Activated CD4-positive, alpha-beta memory T cell treated with anti-CD3 and anti-CD28 coated beads, Interleukin-2, amount 10 ng/mL, durations not matched to agents 7 days and 5 days (primary cell): ENCODE results near the gene EIF5A2. TPM values are rescaled to one million over a fixed set of nuclear protein-coding genes. Genes with fewer than 3 reads are reported as not detected.
"Not testable (repeated sequence)": the region's sequence is repeated elsewhere in the genome, so short reads cannot be mapped to it uniquely, and the experiment has no call there.

Source experiments
- CTCF ChIA-PET: fragments of 350-600 bp; sonication (Branson Sonifier 250); formaldehyde crosslinking; loops from one replicate; lab custom pipeline; 2021; ENCODE audit warnings: antibody characterized with exemption, inconsistent platforms; lab: Charles Lee
- POLR2A ChIA-PET: fragments of 350-600 bp; sonication (Branson Sonifier 250); formaldehyde crosslinking; loops from one replicate; lab custom pipeline; 2021; ENCODE audit warnings: antibody characterized with exemption; lab: Charles Lee
- DNase-seq: peaks from one replicate; pipeline ENCODE4 v3.0.0-alpha.2; 2020
- H3K27ac Mint-ChIP-seq: one replicate; pipeline ENCODE4 v1.8.0; 2021; ENCODE audit warnings: mild to moderate bottlenecking, mixed read lengths
- H3K27me3 Mint-ChIP-seq: one replicate; pipeline ENCODE4 v1.8.0; 2021; ENCODE audit warnings: mixed read lengths
- H3K36me3 Mint-ChIP-seq: one replicate; pipeline ENCODE4 v1.8.0; 2021; ENCODE audit warnings: low read depth, mixed read lengths
- H3K4me1 Mint-ChIP-seq: one replicate; pipeline ENCODE4 v1.8.0; 2021; ENCODE audit warnings: mixed read lengths
- H3K4me3 Mint-ChIP-seq: one replicate; pipeline ENCODE4 v1.8.0; 2021; ENCODE audit warnings: mild to moderate bottlenecking, mixed read lengths
- H3K9me3 Mint-ChIP-seq: one replicate; pipeline ENCODE4 v1.8.0; 2021; ENCODE audit warnings: mixed read lengths
- total RNA-seq, 2 experiments: library from RNA; stranded (reverse); gene quantifications; one replicate each; pipeline ENCODE4 v1.2.3, GENCODE V29; 2021

Gene EIF5A2
- total RNA-seq, 2 experiments from 2014 or later: 13.0 to 15.5 TPM

GRCh38 chr3:170911051-170911450 is 2.6 kb upstream of the EIF5A2 start:
- H3K4me1 Mint-ChIP-seq: peaks cover 22% of the 10 kb centered on the region
- H3K9me3 Mint-ChIP-seq: peaks cover 7% of the 10 kb centered on the region
- POLR2A ChIA-PET: no interaction called here
- CTCF ChIA-PET: no interaction called here
- peaks cover 35% of the 10 kb centered on the region for H3K27me3 Mint-ChIP-seq
- H3K36me3 Mint-ChIP-seq: peaks cover 2% of the 10 kb centered on the region
- no peak overlapping the region for H3K4me3 Mint-ChIP-seq
- no peak overlapping the region for H3K27ac Mint-ChIP-seq
- DNase-seq: no peak

GRCh38 chr3:170910542-170910941 is 2.1 kb upstream of the EIF5A2 start:
- H3K27ac Mint-ChIP-seq: no peak overlapping the region
- H3K4me1 Mint-ChIP-seq: peaks cover 26% of the 10 kb centered on the region
- no peak for DNase-seq
- CTCF ChIA-PET: no interaction called here
- peaks cover 7% of the 10 kb centered on the region for H3K36me3 Mint-ChIP-seq
- peaks cover 7% of the 10 kb centered on the region for H3K9me3 Mint-ChIP-seq
- no peak overlapping the region for H3K4me3 Mint-ChIP-seq
- peaks cover 33% of the 10 kb centered on the region for H3K27me3 Mint-ChIP-seq
- POLR2A ChIA-PET: no interaction called here

- H3K27ac Mint-ChIP-seq: no peak overlapping the region
- H3K27me3 Mint-ChIP-seq: peaks cover 23% of the 10 kb centered on the region
- DNase-seq: no peak
- CTCF ChIA-PET: interaction anchor here (1.9 kb wide), 1 partner anchor 40 kb away, joined by 8 read pairs; the partner anchor contains the start of gene RPL22L1
- H3K4me3 Mint-ChIP-seq: no peak overlapping the region
- H3K36me3 Mint-ChIP-seq: peaks cover 10% of the 10 kb centered on the region
- H3K4me1 Mint-ChIP-seq: peaks cover 28% of the 10 kb centered on the region
- POLR2A ChIA-PET: interaction anchor here (1.1 to 2.1 kb wide), 3 partner anchors 38 to 45 kb away, joined by 4 to 52 read pairs (median 10); partner anchors contain the start of gene RPL22L1
- peaks cover 7% of the 10 kb centered on the region for H3K9me3 Mint-ChIP-seq
These were observed 879 bp upstream of the EIF5A2 start for GRCh38 chr3:170909129-170909903.

- DNase-seq: no peak
These were observed 701 bp downstream of the EIF5A2 start for GRCh38 chr3:170907637-170908234.

GRCh38 chr3:170905862-170906261 is 2.6 kb downstream of the EIF5A2 start:
- DNase-seq: no peak
- H3K27ac Mint-ChIP-seq: no peak overlapping the region
- H3K36me3 Mint-ChIP-seq: peaks cover 24% of the 10 kb centered on the region
- H3K4me1 Mint-ChIP-seq: peaks cover 29% of the 10 kb centered on the region
- H3K27me3 Mint-ChIP-seq: peaks cover 10% of the 10 kb centered on the region
- CTCF ChIA-PET: no interaction called here
- POLR2A ChIA-PET: no interaction called here
- H3K4me3 Mint-ChIP-seq: no peak overlapping the region
- H3K9me3 Mint-ChIP-seq: peaks cover 7% of the 10 kb centered on the region

More at GRCh38 chr3:170907637-170908234, 701 bp downstream of the EIF5A2 start:
- CTCF ChIA-PET: interaction anchor here (1.9 kb wide), 1 partner anchor 38 kb away, joined by 8 read pairs; the partner anchor contains the start of gene RPL22L1
- H3K36me3 Mint-ChIP-seq: peaks cover 16% of the 10 kb centered on the region
- H3K9me3 Mint-ChIP-seq: peaks cover 7% of the 10 kb centered on the region
- H3K27me3 Mint-ChIP-seq: peaks cover 17% of the 10 kb centered on the region
- H3K4me1 Mint-ChIP-seq: peaks cover 28% of the 10 kb centered on the region
- POLR2A ChIA-PET: interaction anchor here (0.7 to 2.1 kb wide), 8 partner anchors 13 to 553 kb away, joined by 3 to 52 read pairs (median 4); partner anchors contain the start of genes RPL22L1 and TNIK
- H3K4me3 Mint-ChIP-seq: peak overlapping the region; percentile 96
- H3K27ac Mint-ChIP-seq: no peak overlapping the region

- peaks cover 34% of the 10 kb centered on the region for H3K36me3 Mint-ChIP-seq
- no peak overlapping the region for H3K27ac Mint-ChIP-seq
- no peak for DNase-seq
- ChIA-PET CTCF (no interaction called here), POLR2A (interaction anchor here (2.3 kb wide), 1 partner anchor 34 kb away, joined by 7 read pairs; the partner anchor contains the start of gene RPL22L1)
- no peaks in the 10 kb centered on the region for H3K9me3 Mint-ChIP-seq
- H3K27me3 Mint-ChIP-seq: no peaks in the 10 kb centered on the region
- no peak overlapping the region for H3K4me3 Mint-ChIP-seq
- peaks cover 22% of the 10 kb centered on the region for H3K4me1 Mint-ChIP-seq
These were observed 5.3 kb downstream of the EIF5A2 start for GRCh38 chr3:170903123-170903522.

GRCh38 chr3:170899455-170899854 is 9.0 kb downstream of the EIF5A2 start:
- H3K27ac Mint-ChIP-seq: no peak overlapping the region
- H3K36me3 Mint-ChIP-seq: peaks cover 35% of the 10 kb centered on the region
- DNase-seq: no peak
- POLR2A ChIA-PET: no interaction called here
- peaks cover 2% of the 10 kb centered on the region for H3K4me1 Mint-ChIP-seq
- no peak overlapping the region for H3K4me3 Mint-ChIP-seq
- H3K27me3 Mint-ChIP-seq: no peaks in the 10 kb centered on the region
- CTCF ChIA-PET: no interaction called here
- H3K9me3 Mint-ChIP-seq: peaks cover 8% of the 10 kb centered on the region

GRCh38 chr3:170897978-170898377 is 10.5 kb downstream of the EIF5A2 start:
- ChIA-PET POLR2A (no interaction called here), CTCF (no interaction called here)
- peaks cover 30% of the 10 kb centered on the region for H3K36me3 Mint-ChIP-seq
- peaks cover 2% of the 10 kb centered on the region for H3K4me1 Mint-ChIP-seq
- no peaks in the 10 kb centered on the region for H3K27me3 Mint-ChIP-seq
- peaks cover 8% of the 10 kb centered on the region for H3K9me3 Mint-ChIP-seq
- DNase-seq: no peak
- no peak overlapping the region for H3K27ac Mint-ChIP-seq
- no peak overlapping the region for H3K4me3 Mint-ChIP-seq

- H3K4me3 Mint-ChIP-seq, DNase-seq, H3K27me3 Mint-ChIP-seq, CTCF ChIA-PET, POLR2A ChIA-PET, H3K9me3 Mint-ChIP-seq, H3K27ac Mint-ChIP-seq, H3K4me1 Mint-ChIP-seq: not testable (repeated sequence)
- H3K36me3 Mint-ChIP-seq: peaks cover 29% of the 10 kb centered on the region
These were observed 11.2 kb downstream of the EIF5A2 start for GRCh38 chr3:170897199-170897598.

GRCh38 chr3:170896781-170897180 is 11.7 kb downstream of the EIF5A2 start:
- POLR2A ChIA-PET: no interaction called here
- CTCF ChIA-PET: interaction anchor here (1.8 kb wide), 1 partner anchor 27 kb away, joined by 4 read pairs; the partner anchor contains the start of gene RPL22L1

GRCh38 chr3:170896333-170896732 is 12.1 kb downstream of the EIF5A2 start:
- H3K27me3 Mint-ChIP-seq, H3K9me3 Mint-ChIP-seq, H3K27ac Mint-ChIP-seq, H3K4me3 Mint-ChIP-seq, POLR2A ChIA-PET, H3K4me1 Mint-ChIP-seq, DNase-seq: not testable (repeated sequence)
- peaks cover 23% of the 10 kb centered on the region for H3K36me3 Mint-ChIP-seq
- CTCF ChIA-PET: interaction anchor here (1.8 kb wide), 1 partner anchor 27 kb away, joined by 4 read pairs; the partner anchor contains the start of gene RPL22L1

More at GRCh38 chr3:170896781-170897180, 11.7 kb downstream of the EIF5A2 start:
- Mint-ChIP-seq H3K4me1 (peaks cover 2% of the 10 kb centered on the region), H3K27ac (no peak overlapping the region), H3K27me3 (no peaks in the 10 kb centered on the region), H3K4me3 (no peak overlapping the region), H3K36me3 (peaks cover 26% of the 10 kb centered on the region), H3K9me3 (peaks cover 8% of the 10 kb centered on the region)
- DNase-seq: no peak

- Mint-ChIP-seq H3K27me3 (no peaks in the 10 kb centered on the region), H3K4me1 (no peaks in the 10 kb centered on the region), H3K27ac (no peak overlapping the region), H3K36me3 (peaks cover 12% of the 10 kb centered on the region), H3K9me3 (peaks cover 8% of the 10 kb centered on the region), H3K4me3 (no peak overlapping the region)
- POLR2A ChIA-PET: interaction anchor here (1.5 kb wide), 1 partner anchor 14 kb away, joined by 5 read pairs; no protein-coding TSS in a partner anchor
- CTCF ChIA-PET: no interaction called here
- DNase-seq: no peak
These were observed 14.5 kb downstream of the EIF5A2 start for GRCh38 chr3:170893895-170894294.

- Mint-ChIP-seq H3K27me3 (no peaks in the 10 kb centered on the region), H3K9me3 (no peaks in the 10 kb centered on the region), H3K27ac (no peak overlapping the region), H3K4me1 (no peaks in the 10 kb centered on the region), H3K36me3 (peaks cover 2% of the 10 kb centered on the region), H3K4me3 (no peak overlapping the region)
- DNase-seq: no peak
- ChIA-PET CTCF (no interaction called here), POLR2A (interaction anchor here (1.7 kb wide), 1 partner anchor 18 kb away, joined by 4 read pairs; the partner anchor contains the start of gene EIF5A2)
These were observed 18.8 kb downstream of the EIF5A2 start for GRCh38 chr3:170889630-170890029.
